Endothelial cell of hepatic sinusoid (primary cell): ENCODE measurements around the gene PLXNC1.

Experiments used
- in situ Hi-C: cut with HindIII; loops from 2 replicates; pipeline ENCODE4 v1.10.0; 2017; ENCODE audit warnings: low sequenced_read_pairs

PLXNC1 gene

DNA sequence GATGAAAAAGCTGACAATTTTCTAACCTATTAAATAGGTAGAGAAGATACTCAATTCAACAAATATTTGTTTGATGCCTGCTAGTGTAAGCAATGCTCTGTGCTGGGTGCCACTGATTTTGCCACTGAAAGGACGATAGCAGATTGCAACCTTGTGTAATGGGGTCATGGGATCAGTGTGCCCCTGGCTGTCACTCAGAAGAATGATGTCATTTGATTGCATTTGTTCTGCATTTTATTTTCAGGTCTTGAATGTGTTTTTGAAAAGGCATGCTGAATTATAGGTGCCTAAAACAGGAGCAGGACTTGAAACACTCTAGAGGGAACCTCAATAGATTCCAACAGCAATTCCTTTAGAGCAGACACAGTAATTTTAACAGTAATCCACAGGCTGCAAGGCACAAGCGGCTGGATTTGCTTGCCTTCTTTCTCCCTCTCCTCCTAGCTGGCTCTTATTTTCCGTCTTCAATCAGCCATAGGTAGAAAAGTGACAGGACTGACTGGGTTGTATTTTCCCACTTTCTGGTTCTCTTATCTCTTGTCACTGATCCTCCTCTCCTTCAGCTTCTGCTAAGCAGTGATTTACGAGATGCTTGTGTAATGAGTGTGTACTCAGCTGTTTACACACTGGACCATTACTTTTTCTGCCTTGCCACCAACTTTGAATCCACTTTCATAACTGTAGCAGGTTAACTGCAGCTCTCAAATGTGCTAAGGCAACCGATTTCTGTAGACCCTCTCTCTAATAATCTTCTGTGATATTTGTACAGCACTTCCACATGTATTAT lies 4.1 kb downstream of the PLXNC1 start:
- in situ Hi-C loops: no loop called here

GRCh38 chr12:94157181-94157580 lies 8.8 kb downstream of the PLXNC1 start:
- in situ Hi-C loops: no loop called here

DNA sequence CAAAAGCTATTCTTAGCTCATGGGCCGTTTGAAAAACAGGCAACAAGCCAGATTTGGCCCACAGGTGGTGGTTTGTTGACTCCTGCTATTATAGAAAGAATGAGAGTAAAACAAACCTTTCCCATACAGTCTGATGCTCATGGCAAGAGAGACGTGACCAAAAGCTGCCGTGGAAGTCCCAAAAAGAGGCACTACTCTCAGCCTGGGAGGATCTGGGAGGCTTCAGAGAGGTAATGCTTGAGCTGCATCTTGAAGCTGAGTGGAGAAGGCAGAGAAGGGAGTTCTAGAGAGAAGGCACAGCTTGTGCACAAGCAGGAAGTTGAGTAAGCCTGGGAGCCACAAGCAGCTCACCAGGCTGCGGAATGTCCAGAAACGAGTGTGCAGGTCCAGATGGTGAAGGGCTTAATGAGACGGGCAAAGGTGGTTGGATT lies 9.6 kb downstream of the PLXNC1 start:
- in situ Hi-C loops: no loop called here

- in situ Hi-C loops: no loop called here
These were observed 10.3 kb downstream of the PLXNC1 start for GRCh38 chr12:94158666-94159065.

- in situ Hi-C loops: no loop called here
These were observed 13.7 kb downstream of the PLXNC1 start for GRCh38 chr12:94162108-94162507.

DNA sequence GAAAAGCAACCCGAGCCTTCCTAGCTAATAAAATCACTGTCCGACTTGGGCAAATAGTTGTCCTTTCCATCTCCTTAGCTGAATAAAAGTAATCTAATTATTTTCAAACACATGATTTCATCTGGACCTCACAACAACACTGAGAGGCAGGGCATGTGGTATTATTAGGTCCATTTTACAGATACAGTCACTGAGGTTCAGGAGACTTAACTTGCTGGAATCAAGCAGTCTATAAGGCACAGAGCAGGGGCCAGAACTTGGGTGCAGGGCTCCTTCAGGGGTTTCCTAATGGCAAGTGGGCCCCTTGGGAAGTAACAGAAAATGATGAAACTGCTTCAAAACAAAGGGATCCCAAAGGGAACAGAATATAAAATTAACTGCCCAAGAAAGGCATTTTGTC lies 15.5 kb downstream of the PLXNC1 start:
- in situ Hi-C loops: no loop called here

- in situ Hi-C loops: no loop called here
These were observed 16.8 kb downstream of the PLXNC1 start for GRCh38 chr12:94165138-94165537.

GRCh38 chr12:94165670-94166364 lies 17.4 kb downstream of the PLXNC1 start:
- in situ Hi-C loops: no loop called here

- in situ Hi-C loops: no loop called here
These were observed 18.8 kb downstream of the PLXNC1 start for GRCh38 chr12:94167071-94167755.

DNA sequence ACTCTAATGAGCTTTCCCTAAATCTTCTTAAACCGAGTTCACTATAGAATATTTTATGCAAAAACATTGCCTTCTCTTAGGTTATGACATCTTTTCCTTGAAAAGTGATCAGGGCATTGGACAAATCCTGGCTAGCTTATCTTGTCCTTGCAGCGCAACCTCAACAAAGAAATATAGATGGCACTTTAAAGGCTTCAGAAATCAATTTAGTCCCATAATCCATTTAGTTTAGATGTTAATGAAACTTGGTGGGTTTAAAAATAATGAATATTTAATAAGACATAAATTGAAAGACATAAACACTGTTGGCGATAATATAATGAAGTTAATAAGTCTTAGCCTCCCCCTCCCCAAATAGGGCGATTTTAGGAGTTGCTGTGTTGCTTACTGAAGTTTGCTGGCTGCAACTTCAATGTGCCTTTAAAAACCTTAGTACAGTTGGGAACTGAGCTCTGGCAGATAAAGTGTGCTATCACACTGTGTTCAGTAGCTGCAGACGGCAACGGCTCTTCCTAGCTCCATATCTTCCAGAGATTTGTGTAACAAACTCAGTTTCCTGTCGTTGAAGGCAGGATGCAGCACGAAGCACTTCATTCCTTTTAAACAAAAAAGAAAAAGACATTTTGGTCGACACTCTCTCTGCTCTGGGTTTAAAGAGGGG lies 19.5 kb downstream of the PLXNC1 start:
- in situ Hi-C loops: no loop called here

DNA sequence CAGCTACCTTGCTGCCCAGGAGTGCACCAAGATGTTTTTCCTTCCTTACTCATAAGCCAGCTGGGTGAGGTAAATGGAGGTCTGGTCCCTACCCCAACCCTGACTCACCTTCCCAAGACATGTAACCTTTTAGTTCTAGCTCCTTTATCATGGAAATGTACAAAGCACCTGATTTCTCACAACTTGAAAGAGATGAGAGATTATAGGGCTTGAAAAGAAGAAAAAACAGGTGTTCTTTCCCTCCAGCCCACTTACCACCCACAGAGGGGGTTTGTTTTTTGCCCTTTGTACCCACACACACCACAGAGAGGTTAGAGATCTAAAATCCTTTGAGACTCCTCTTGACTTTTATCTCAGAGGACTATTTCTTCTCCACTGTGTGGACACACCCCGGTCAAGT lies 21.1 kb downstream of the PLXNC1 start:
- in situ Hi-C loops: no loop called here

- in situ Hi-C loops: no loop called here
These were observed 21.8 kb downstream of the PLXNC1 start for GRCh38 chr12:94169966-94170689.

GRCh38 chr12:94170690-94171594 lies 22.6 kb downstream of the PLXNC1 start:
- in situ Hi-C loops: no loop called here

DNA sequence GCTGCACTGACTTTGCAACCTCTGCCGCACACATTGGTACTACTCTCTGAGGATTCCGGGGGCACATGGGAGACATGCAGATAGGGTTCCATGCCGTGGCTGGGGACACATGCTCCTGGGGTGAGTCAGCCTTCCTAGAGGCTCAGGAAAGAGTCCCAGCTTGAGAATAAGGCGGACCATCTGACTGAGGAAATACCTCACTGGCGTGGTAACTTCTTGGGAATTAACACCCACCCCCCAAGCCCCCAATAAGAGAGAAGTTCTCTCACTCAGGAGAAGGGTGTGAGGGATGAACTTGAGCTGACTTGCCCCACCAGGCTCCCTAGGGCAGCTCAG lies 23.2 kb downstream of the PLXNC1 start:
- in situ Hi-C loops: no loop called here

- in situ Hi-C loops: no loop called here
These were observed 23.7 kb downstream of the PLXNC1 start for GRCh38 chr12:94172031-94172430.

- in situ Hi-C loops: no loop called here
These were observed 24.6 kb downstream of the PLXNC1 start for GRCh38 chr12:94172973-94173372.

GRCh38 chr12:94173660-94174265 lies 25.4 kb downstream of the PLXNC1 start:
- in situ Hi-C loops: no loop called here

- in situ Hi-C loops: no loop called here
These were observed 26.2 kb downstream of the PLXNC1 start for GRCh38 chr12:94174576-94174975.
